Ascending aorta (tissue), 2 donors: Measurements from ENCODE around the gene LRP1B. TPM values are rescaled to one million over a fixed set of nuclear protein-coding genes. Genes with fewer than 3 reads are reported as not detected.

ENCODE experiments used
- DNase-seq, 2 donors: peaks; one replicate each; pipeline ENCODE4 v3.0.0-alpha.2; 2019; ENCODE audit warnings: low spot score in 2 of 2
- H3K27ac ChIP-seq, 2 donors: fragments of 200-600 bp; sonication (generic); one replicate each; pipeline ENCODE4 v1.5.1; 2016 to 2017; ENCODE audit warnings: mild to moderate bottlenecking in 1 of 2
- H3K27me3 ChIP-seq: fragments of 200-600 bp; sonication (generic); one replicate; pipeline ENCODE4 v1.5.1; 2017
- H3K36me3 ChIP-seq, 2 donors: fragments of 200-600 bp; sonication (generic); one replicate each; pipeline ENCODE4 v1.5.1; 2016
- H3K4me1 ChIP-seq, 2 donors: fragments of 200-600 bp; sonication (generic); one replicate each; pipeline ENCODE4 v1.5.1; 2016 to 2017; ENCODE audit warnings: mild to moderate bottlenecking in 1 of 2
- H3K4me3 ChIP-seq, 2 donors: fragments of 200-600 bp; sonication (generic); one replicate each; pipeline ENCODE4 v1.5.1; 2016 to 2017; ENCODE audit warnings: mild to moderate bottlenecking in 1 of 2
- H3K9me3 ChIP-seq, 2 donors: fragments of 200-600 bp; sonication (generic); one replicate each; pipeline ENCODE4 v1.5.1; 2016
- intact Hi-C: fragments of 100-400 bp; cut with DNase I; formaldehyde crosslinking; loops from one replicate; pipeline ENCODE4 v1.15.1; 2023
- total RNA-seq: library from RNA; depleted of rRNA; stranded (reverse); fragments of >200 nt; gene quantifications from one replicate; pipeline ENCODE4 v1.1.0, GENCODE V29; 2016
- TF ChIP-seq, protein P1 (sequence below), 3 experiments: fragments of 200-600 bp in 2 of 3; fragments of 450-650 bp in 1 of 3; sonication (generic) in 2 of 3; IDR thresholded peaks; one replicate each; pipeline ENCODE4 v1.5.1; 2016 to 2019; ENCODE audit warnings: antibody characterized with exemption in 3 of 3, mild to moderate bottlenecking in 1 of 3, moderate library complexity in 1 of 3

LRP1B gene
- total RNA-seq, 1 donor from 2014 or later, result not detected

DNA sequence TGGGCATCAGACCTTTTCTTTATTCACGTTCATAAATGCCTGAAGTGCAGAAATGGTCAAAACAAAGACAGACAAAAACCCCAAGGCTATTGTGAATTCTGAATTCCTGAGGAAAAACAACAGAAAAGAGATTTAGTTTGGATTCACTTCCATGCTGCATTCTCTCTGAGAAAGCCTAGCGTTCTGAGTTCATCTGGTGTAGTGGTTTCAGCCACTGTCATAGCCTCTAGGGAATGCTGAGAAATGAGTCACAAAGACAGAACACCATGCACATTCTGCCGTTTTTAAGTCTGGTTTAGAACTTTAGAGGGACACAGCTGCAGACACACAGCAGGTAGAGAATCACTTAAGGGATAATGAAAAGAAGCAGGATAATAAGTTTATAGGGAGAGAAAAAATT is 93.8 kb downstream of the LRP1B start:
- intact Hi-C loops, result no loop called here
- no peaks in the 10 kb centered on the region for H3K27me3 ChIP-seq
- H3K4me3 ChIP-seq, result no peak overlapping the region
- H3K36me3 ChIP-seq, result no peaks in the 10 kb centered on the region
- H3K27ac ChIP-seq, result no peak overlapping the region
- H3K4me1 ChIP-seq, result no peaks in the 10 kb centered on the region
- H3K9me3 ChIP-seq, result no peaks in the 10 kb centered on the region
- TF ChIP-seq, protein P1, sequence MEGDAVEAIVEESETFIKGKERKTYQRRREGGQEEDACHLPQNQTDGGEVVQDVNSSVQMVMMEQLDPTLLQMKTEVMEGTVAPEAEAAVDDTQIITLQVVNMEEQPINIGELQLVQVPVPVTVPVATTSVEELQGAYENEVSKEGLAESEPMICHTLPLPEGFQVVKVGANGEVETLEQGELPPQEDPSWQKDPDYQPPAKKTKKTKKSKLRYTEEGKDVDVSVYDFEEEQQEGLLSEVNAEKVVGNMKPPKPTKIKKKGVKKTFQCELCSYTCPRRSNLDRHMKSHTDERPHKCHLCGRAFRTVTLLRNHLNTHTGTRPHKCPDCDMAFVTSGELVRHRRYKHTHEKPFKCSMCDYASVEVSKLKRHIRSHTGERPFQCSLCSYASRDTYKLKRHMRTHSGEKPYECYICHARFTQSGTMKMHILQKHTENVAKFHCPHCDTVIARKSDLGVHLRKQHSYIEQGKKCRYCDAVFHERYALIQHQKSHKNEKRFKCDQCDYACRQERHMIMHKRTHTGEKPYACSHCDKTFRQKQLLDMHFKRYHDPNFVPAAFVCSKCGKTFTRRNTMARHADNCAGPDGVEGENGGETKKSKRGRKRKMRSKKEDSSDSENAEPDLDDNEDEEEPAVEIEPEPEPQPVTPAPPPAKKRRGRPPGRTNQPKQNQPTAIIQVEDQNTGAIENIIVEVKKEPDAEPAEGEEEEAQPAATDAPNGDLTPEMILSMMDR (IDR thresholded peaks at IDR 0.05), result no peak
- DNase-seq, result no peak

DNA sequence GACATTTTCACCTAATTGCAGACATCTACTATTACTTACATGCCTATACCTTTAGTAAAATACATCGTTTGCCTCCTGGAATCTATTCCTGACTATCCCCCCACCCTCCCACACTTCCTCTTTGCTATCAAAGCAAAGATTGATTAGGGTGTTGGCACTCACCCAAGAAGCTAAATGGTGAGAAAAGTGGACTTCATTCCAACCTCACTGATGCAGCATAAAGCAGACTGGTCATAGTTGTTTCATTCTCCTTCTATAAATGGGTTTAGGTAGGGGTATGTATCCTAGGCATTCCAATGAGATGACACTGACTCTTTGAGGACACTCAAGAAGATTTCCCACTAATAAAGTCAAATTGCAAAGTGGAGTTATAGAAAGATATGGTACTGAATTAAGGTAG is 97.4 kb downstream of the LRP1B start:
- H3K27ac ChIP-seq, result no peak overlapping the region
- no peak for DNase-seq
- intact Hi-C loops, result no loop called here
- no peaks in the 10 kb centered on the region for H3K9me3 ChIP-seq
- H3K27me3 ChIP-seq, result no peaks in the 10 kb centered on the region
- TF ChIP-seq, protein P1 (IDR thresholded peaks at IDR 0.05), result no peak
- H3K4me1 ChIP-seq, result no peaks in the 10 kb centered on the region
- no peaks in the 10 kb centered on the region for H3K36me3 ChIP-seq
- no peak overlapping the region for H3K4me3 ChIP-seq

DNA sequence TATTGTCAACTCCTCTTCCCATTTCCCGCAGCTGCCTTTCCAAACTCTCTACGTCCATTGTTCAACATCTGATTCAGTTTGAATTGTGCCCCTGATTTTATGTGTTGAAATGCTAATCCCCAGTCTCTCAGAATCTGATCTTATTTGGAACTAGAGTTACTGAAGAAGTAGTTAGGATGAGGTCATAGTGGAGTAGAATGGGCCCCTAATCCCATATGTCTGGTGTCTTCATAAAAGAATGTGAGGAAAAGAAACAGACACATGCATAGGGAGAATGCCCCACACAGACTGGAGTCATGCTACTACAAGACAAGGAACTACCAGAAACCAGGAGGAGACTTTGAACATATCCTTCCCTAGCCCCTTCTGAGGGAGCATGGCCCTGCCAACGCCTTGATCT is 99.2 kb downstream of the LRP1B start:
- TF ChIP-seq, protein P1 (IDR thresholded peaks at IDR 0.05), result no peak
- intact Hi-C loops, result no loop called here
- Histone ChIP-seq H3K36me3 (no peaks in the 10 kb centered on the region), H3K27me3 (no peaks in the 10 kb centered on the region), H3K27ac (no peak overlapping the region), H3K4me1 (no peaks in the 10 kb centered on the region), H3K4me3 (no peak overlapping the region), H3K9me3 (no peaks in the 10 kb centered on the region)
- no peak for DNase-seq

DNA sequence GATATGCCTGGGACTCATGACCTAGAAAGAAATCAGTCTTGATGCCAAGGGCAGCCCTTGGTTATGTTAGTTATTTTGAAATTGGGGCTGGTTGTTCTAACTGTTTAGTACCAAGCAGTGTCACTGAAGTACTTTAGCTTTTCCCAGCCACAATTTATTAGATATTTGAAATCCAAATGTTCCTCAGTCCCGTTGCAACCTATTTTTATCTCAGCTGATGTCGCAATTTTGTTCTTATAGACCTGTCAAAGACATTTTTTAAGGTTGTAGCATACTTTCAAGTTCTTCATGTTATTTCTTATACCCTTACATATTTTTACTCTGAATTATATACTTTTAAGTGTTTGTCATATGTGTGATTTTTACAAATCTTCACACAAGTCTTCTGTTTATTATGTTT is 100.1 kb downstream of the LRP1B start:
- intact Hi-C loops, result no loop called here

DNA sequence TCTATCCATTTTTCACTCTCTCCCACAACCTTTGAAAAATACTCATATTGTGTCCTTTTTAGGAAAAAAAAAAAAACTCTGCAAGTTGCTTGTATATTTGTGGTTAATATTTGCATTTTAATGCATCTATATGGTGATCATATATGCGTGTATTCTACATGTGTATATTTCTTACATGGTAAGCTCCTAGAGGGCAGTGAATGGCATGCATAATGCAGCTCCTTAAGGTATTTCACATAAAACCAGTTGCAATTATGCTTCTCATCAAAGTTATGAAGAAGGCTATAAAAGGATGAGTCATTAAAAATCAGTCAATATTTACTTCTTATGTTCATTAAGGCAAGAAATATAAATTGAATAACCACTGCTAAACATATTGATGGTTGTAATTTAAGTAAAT is 100.8 kb downstream of the LRP1B start:
- Histone ChIP-seq H3K36me3 (no peaks in the 10 kb centered on the region), H3K9me3 (no peaks in the 10 kb centered on the region), H3K4me1 (no peaks in the 10 kb centered on the region), H3K27ac (no peak overlapping the region), H3K27me3 (no peaks in the 10 kb centered on the region), H3K4me3 (no peak overlapping the region)
- TF ChIP-seq, protein P1 (IDR thresholded peaks at IDR 0.05), result no peak
- no peak for DNase-seq
- intact Hi-C loops, result no loop called here

More for the DNA sequence above, 100.1 kb downstream of the LRP1B start:
- no peaks in the 10 kb centered on the region for H3K36me3 ChIP-seq
- no peak overlapping the region for H3K4me3 ChIP-seq
- H3K4me1 ChIP-seq, result no peaks in the 10 kb centered on the region
- no peaks in the 10 kb centered on the region for H3K27me3 ChIP-seq
- TF ChIP-seq, protein P1 (IDR thresholded peaks at IDR 0.05), result no peak
- no peak overlapping the region for H3K27ac ChIP-seq
- DNase-seq, result no peak
- no peaks in the 10 kb centered on the region for H3K9me3 ChIP-seq

DNA sequence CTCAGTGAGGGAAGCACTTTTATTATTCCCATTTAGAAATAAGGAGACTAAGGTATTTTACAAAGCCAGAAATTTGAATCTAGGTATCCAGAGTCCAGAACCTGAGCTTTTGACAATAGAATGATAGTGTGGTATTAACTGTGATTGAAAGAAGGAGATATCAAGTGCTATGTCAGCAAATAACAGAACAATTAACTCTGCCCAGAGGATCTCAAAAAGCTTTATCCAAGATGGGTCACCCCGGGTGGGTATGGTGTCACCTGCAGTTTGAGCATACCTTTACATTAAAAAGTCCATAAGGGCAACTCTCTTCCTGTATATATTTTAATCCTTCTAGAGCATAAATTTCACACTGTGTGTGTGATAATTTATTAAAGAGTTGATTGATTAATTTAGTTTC is 105.4 kb downstream of the LRP1B start:
- intact Hi-C loops, result no loop called here
- DNase-seq, result no peak
- Histone ChIP-seq H3K4me1 (no peaks in the 10 kb centered on the region), H3K9me3 (no peaks in the 10 kb centered on the region), H3K4me3 (no peak overlapping the region), H3K27ac (no peak overlapping the region), H3K27me3 (no peaks in the 10 kb centered on the region), H3K36me3 (no peaks in the 10 kb centered on the region)
- TF ChIP-seq, protein P1 (IDR thresholded peaks at IDR 0.05), result no peak
